IMR-90 (cell line): ENCODE results near the gene TRIM17. TPM values are rescaled to one million over a fixed set of nuclear protein-coding genes. Genes with fewer than 3 reads are reported as not detected.

Experiments
- ATAC-seq: fragments of 200-7000 bp; cut with Tn5 transposase; 2 replicates; pipeline ENCODE4 v1.9.1; 2020; ENCODE audit warnings: low read depth, mild to moderate bottlenecking, moderate library complexity
- BruUV-seq: library from RNA; stranded (reverse); fragments of 400-500 nt; replicated peaks from 2 replicates; lab custom pipeline; 2021; lab: Mats Ljungman, UMichigan
- CTCF ChIA-PET: fragments of 300-600 bp; formaldehyde crosslinking; extraction: SDS; loops from one replicate; lab custom pipeline; 2021; ENCODE audit warnings: antibody characterized with exemption; lab: Yijun Ruan, JAX
- POLR2A ChIA-PET: fragments of 300-600 bp; sonication (Branson Sonifier 250); formaldehyde crosslinking; loops from one replicate; lab custom pipeline; 2022; ENCODE audit warnings: antibody characterized with exemption; ENCODE audit not compliant: unreplicated experiment; lab: Charles Lee
- DNase-seq: peaks from one replicate; pipeline ENCODE4 v3.0.0; 2013
- H2AFZ ChIP-seq: replicated peaks from 2 replicates; pipeline ENCODE3; 2013; ENCODE audit warnings: low read length, mild to moderate bottlenecking; ENCODE audit not compliant: poor library complexity
- H2AK5ac ChIP-seq: 2 replicates; pipeline ENCODE4 v1.6.1; 2013; ENCODE audit warnings: low read depth, low read length, inconsistent platforms
- H2AK9ac ChIP-seq: replicated peaks from 2 replicates; pipeline ENCODE3; 2013; ENCODE audit warnings: mild to moderate bottlenecking, low read depth, low read length, moderate library complexity; ENCODE audit not compliant: poor library complexity
- H2BK120ac ChIP-seq: 2 replicates; pipeline ENCODE4 v1.6.1; 2013; ENCODE audit warnings: low read depth, low read length, inconsistent platforms
- H2BK15ac ChIP-seq: 3 replicates; pipeline ENCODE4 v1.6.1; 2013; ENCODE audit warnings: low read depth, low read length, inconsistent platforms
- H2BK20ac ChIP-seq: 2 replicates; pipeline ENCODE4 v1.6.1; 2013; ENCODE audit warnings: low read depth, mild to moderate bottlenecking, inconsistent platforms, low read length, moderate library complexity
- H2BK5ac ChIP-seq: 2 replicates; pipeline ENCODE4 v1.6.1; 2013; ENCODE audit warnings: mild to moderate bottlenecking, low read depth, low read length, inconsistent platforms; ENCODE audit not compliant: poor library complexity, severe bottlenecking
- H3K14ac ChIP-seq: replicated peaks from 2 replicates; pipeline ENCODE4 v1.6.1; 2013; ENCODE audit warnings: low read depth, low read length, inconsistent platforms
- H3K18ac ChIP-seq: 2 replicates; pipeline ENCODE4 v1.6.1; 2013; ENCODE audit warnings: low read depth, low read length, control low read depth
- H3K23ac ChIP-seq: 2 replicates; pipeline ENCODE4 v1.6.1; 2013; ENCODE audit warnings: low read depth, low read length, inconsistent platforms
- H3K27ac ChIP-seq: 2 replicates; pipeline ENCODE4 v1.5.1; 2013; ENCODE audit warnings: mild to moderate bottlenecking, control low read depth, low read length; ENCODE audit not compliant: insufficient read depth
- H3K27me3 ChIP-seq: 2 replicates; pipeline ENCODE4 v1.6.1; 2013; ENCODE audit warnings: low read length; ENCODE audit not compliant: control insufficient read depth, insufficient read depth
- H3K36me3 ChIP-seq: 2 replicates; pipeline ENCODE4 v1.6.1; 2013; ENCODE audit warnings: low read length, mixed read lengths; ENCODE audit not compliant: control insufficient read depth, insufficient read depth
- H3K4ac ChIP-seq: 2 replicates; pipeline ENCODE4 v1.6.1; 2013; ENCODE audit warnings: low read depth, low read length, inconsistent platforms
- H3K4me1 ChIP-seq: 2 replicates; pipeline ENCODE4 v1.6.1; 2013; ENCODE audit warnings: low read length, mixed read lengths; ENCODE audit not compliant: control insufficient read depth, insufficient read depth
- H3K4me2 ChIP-seq: 2 replicates; pipeline ENCODE4 v1.6.1; 2013; ENCODE audit warnings: low read depth, mild to moderate bottlenecking, control low read depth, low read length, moderate library complexity
- H3K4me3 ChIP-seq: 2 replicates; pipeline ENCODE4 v1.5.1; 2013; ENCODE audit warnings: low read depth, mild to moderate bottlenecking, control low read depth, low read length, moderate library complexity; ENCODE audit not compliant: insufficient read depth
- H3K56ac ChIP-seq: 2 replicates; pipeline ENCODE4 v1.6.1; 2013; ENCODE audit warnings: low read length, inconsistent platforms; ENCODE audit not compliant: insufficient read depth; ENCODE audit errors: extremely low read depth
- H3K79me1 ChIP-seq, 2 experiments: 2 replicates each; pipeline ENCODE4 v1.6.1; 2013; ENCODE audit warnings: low read length in 2 of 2, inconsistent platforms in 1 of 2, low read depth in 1 of 2
- H3K9ac ChIP-seq: 2 replicates; pipeline ENCODE4 v1.6.1; 2013; ENCODE audit warnings: low read depth, low read length, control low read depth
- H3K9me1 ChIP-seq: 2 replicates; pipeline ENCODE4 v1.6.1; 2013; ENCODE audit warnings: low read length, inconsistent platforms; ENCODE audit not compliant: insufficient read depth
- H3K9me3 ChIP-seq: 2 replicates; pipeline ENCODE4 v1.6.1; 2013; ENCODE audit warnings: low read length; ENCODE audit not compliant: control insufficient read depth, insufficient read depth
- H4K20me1 ChIP-seq: 2 replicates; pipeline ENCODE4 v1.6.1; 2013; ENCODE audit warnings: low read length, inconsistent platforms; ENCODE audit not compliant: insufficient read depth
- H4K5ac ChIP-seq: 2 replicates; pipeline ENCODE4 v1.6.1; 2013; ENCODE audit warnings: mild to moderate bottlenecking, low read depth, low read length, control low read depth
- H4K8ac ChIP-seq, 2 experiments: 2 replicates each; pipeline ENCODE4 v1.6.1; 2013; ENCODE audit warnings: low read depth in 2 of 2, low read length in 2 of 2, control low read depth in 1 of 2, inconsistent platforms in 1 of 2
- H4K91ac ChIP-seq: 2 replicates; pipeline ENCODE4 v1.6.1; 2013; ENCODE audit warnings: low read depth, low read length, inconsistent platforms; ENCODE audit not compliant: insufficient read depth
- BHLHE40 ChIP-seq: fragments of 150-350 bp; IDR thresholded peaks from 2 replicates; pipeline ENCODE4 v1.6.1; 2016; ENCODE audit warnings: mild to moderate bottlenecking, low read depth, low read length
- CEBPB ChIP-seq: IDR thresholded peaks from 2 replicates; pipeline ENCODE4 v1.6.1; 2012; ENCODE audit warnings: low read depth, low read length, improper control_type of control experiment
- CHD1 ChIP-seq: IDR thresholded peaks from 2 replicates; pipeline ENCODE4 v1.6.1; 2012; ENCODE audit warnings: low read depth, low read length, improper control_type of control experiment
- ELK1 ChIP-seq: fragments of 150-350 bp; IDR thresholded peaks from 2 replicates; pipeline ENCODE4 v1.6.1; 2016; ENCODE audit warnings: low read depth, mild to moderate bottlenecking, low read length, moderate library complexity, borderline replicate concordance
- FOS ChIP-seq: fragments of 150-350 bp; IDR thresholded peaks from 2 replicates; pipeline ENCODE4 v1.6.1; 2016; ENCODE audit warnings: low read depth, low read length
- MAFK ChIP-seq: IDR thresholded peaks from 2 replicates; pipeline ENCODE4 v1.6.1; 2012; ENCODE audit warnings: low read depth, low read length, improper control_type of control experiment
- MAZ ChIP-seq: IDR thresholded peaks from 2 replicates; pipeline ENCODE4 v1.6.1; 2012; ENCODE audit warnings: low read depth, mild to moderate bottlenecking, low read length, improper control_type of control experiment, moderate library complexity, borderline replicate concordance
- MXI1 ChIP-seq: IDR thresholded peaks from 2 replicates; pipeline ENCODE4 v1.6.1; 2012; ENCODE audit warnings: low read depth, mild to moderate bottlenecking, low read length, moderate library complexity, borderline replicate concordance
- NFE2L2 ChIP-seq: fragments of 150-350 bp; IDR thresholded peaks from 2 replicates; pipeline ENCODE4 v1.6.1; 2016; ENCODE audit warnings: low read depth, mild to moderate bottlenecking, low read length
- POLR2A ChIP-seq: IDR thresholded peaks from 2 replicates; pipeline ENCODE4 v1.6.1; 2012; ENCODE audit warnings: mild to moderate bottlenecking, low read depth, low read length
- RAD21 ChIP-seq: IDR thresholded peaks from 2 replicates; pipeline ENCODE4 v1.6.1; 2012; ENCODE audit warnings: low read length, improper control_type of control experiment
- RCOR1 ChIP-seq: IDR thresholded peaks from 2 replicates; pipeline ENCODE4 v1.6.1; 2012; ENCODE audit warnings: mild to moderate bottlenecking, low read length, improper control_type of control experiment; ENCODE audit not compliant: insufficient replicate concordance
- RFX5 ChIP-seq: IDR thresholded peaks from 2 replicates; pipeline ENCODE4 v1.8.0; 2012; ENCODE audit warnings: low read depth, mild to moderate bottlenecking, low read length, moderate library complexity
- SMC3 ChIP-seq: fragments of 150-350 bp; IDR thresholded peaks from 2 replicates; pipeline ENCODE4 v1.6.1; 2016; ENCODE audit warnings: low read depth, mild to moderate bottlenecking, antibody characterized with exemption, low read length, moderate library complexity
- USF2 ChIP-seq: fragments of 150-350 bp; IDR thresholded peaks from 2 replicates; pipeline ENCODE4 v1.6.1; 2017; ENCODE audit warnings: mild to moderate bottlenecking, antibody characterized with exemption, low read length, low read depth
- WGBS, 2 experiments: methylation state at CpG; one replicate each; pipeline versions ENCODE4 v1.1.5 to v1.1.7; 2013; ENCODE audit warnings: missing lambda C conversion rate in 2 of 2; ENCODE audit not compliant: insufficient read length in 1 of 2; ENCODE audit errors: extremely low coverage in 2 of 2; 5-methylcytosine and 5-hydroxymethylcytosine counted together
- dilution Hi-C: fragments of 300-500 bp; cut with HindIII; formaldehyde crosslinking; loops from one replicate; pipeline ENCODE4 v1.14.3; 2018; ENCODE audit warnings: low sequenced_read_pairs; ENCODE audit not compliant: unreplicated experiment
- in situ Hi-C: fragments of 300-500 bp; cut with MboI; formaldehyde crosslinking; loops from 3 replicates; pipeline ENCODE4 v1.14.3; 2019; ENCODE audit warnings: low sequenced_read_pairs, inconsistent platforms, mixed read lengths
- intact Hi-C: fragments of 100-400 bp; cut with micrococcal nuclease; formaldehyde crosslinking; loops from 2 replicates; pipeline ENCODE4 v1.10.0; 2022
- polyA plus RNA-seq, 3 experiments: library from polyadenylated mRNA; depleted of rRNA; stranded (reverse); fragments of >200 nt; gene quantifications; 2 replicates each; pipeline ENCODE4 v1.2.3, GENCODE V29; 2012; ENCODE audit warnings: low replicate concordance in 1 of 3
- total RNA-seq: library from RNA; depleted of rRNA; stranded (reverse); fragments of >200 nt; gene quantifications from 2 replicates; pipeline ENCODE4 v1.2.3, GENCODE V29; 2012
- TF ChIP-seq, protein P1 (sequence below): conservative IDR thresholded peaks from 2 replicates; pipeline ENCODE4 v1.5.1; 2012; ENCODE audit warnings: mild to moderate bottlenecking, low read depth, low read length, improper control_type of control experiment

Gene TRIM17
- total and polyA plus RNA-seq, 2 of the 4 experiments (the other 2 are of a cell fraction) = 0.39 TPM; not detected in 1

DNA sequence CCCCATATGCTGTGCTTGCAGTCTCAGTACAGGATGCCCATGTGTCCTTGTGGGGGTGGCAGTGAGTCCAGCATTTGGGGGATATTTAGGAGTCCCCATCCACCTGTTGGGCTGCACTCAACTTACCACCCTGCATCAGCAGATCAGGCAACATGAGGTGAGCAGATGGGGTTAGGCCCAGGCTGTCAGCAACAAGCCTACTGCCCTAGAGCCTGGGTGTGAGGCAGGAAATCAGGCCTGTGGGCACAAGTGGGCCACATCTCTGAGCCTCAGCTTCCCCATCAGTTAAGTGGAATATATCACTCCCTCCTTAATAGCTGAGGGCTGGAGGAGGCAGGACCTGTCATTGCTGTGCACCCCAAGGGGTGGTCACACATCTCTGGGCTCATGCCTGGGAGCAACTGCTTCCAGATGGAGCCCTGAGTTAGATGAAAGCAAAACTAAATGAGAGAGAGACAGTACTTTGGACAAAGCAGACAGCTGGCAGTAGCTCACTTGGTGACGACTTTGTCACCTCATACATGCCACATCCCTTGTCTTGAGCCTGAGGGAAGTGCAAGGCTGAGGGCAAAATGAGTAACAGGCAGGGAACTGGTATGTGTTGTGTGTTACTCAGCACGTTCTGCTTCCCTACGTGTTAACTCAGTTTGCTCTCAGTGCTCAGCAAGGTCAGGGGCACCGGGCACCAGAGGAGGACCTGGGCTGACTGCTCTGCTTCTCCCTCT is 58.5 kb downstream of the TRIM17 start:
- Histone ChIP-seq H3K36me3 (no peaks in the 10 kb centered on the region), H3K9ac (no peak overlapping the region), H2AK5ac (no peak overlapping the region), H2AK9ac (no peak overlapping the region), H2BK20ac (no peak overlapping the region), H3K4me1 (no peaks in the 10 kb centered on the region), H3K9me3 (no peaks in the 10 kb centered on the region), H4K91ac (no peak overlapping the region), H3K4ac (no peak overlapping the region), H2AFZ (no peak overlapping the region), H3K4me2 (no peak overlapping the region), H3K23ac (no peak overlapping the region), H3K14ac (no peak overlapping the region), H3K27me3 (no peaks in the 10 kb centered on the region), H2BK15ac (no peak overlapping the region), H4K8ac (no peak overlapping the region), H3K79me1 (no peaks in the 10 kb centered on the region), H3K18ac (no peak overlapping the region), H4K5ac (no peak overlapping the region), H3K56ac (no peak overlapping the region), H3K4me3 (no peak overlapping the region), H3K27ac (no peak overlapping the region), H2BK5ac (no peak overlapping the region), H2BK120ac (no peak overlapping the region), H4K20me1 (no peaks in the 10 kb centered on the region), H3K9me1 (no peaks in the 10 kb centered on the region)
- dilution Hi-C loops = no loop called here
- ChIA-PET CTCF (no interaction called here), POLR2A (no interaction called here)
- TF ChIP-seq RCOR1 = no peak
- TF ChIP-seq RAD21 = no peak
- no peak for TF ChIP-seq CEBPB
- TF ChIP-seq MXI1 = no peak
- TF ChIP-seq NFE2L2 = no peak
- TF ChIP-seq FOS = no peak
- no peak for TF ChIP-seq MAZ
- no peak for TF ChIP-seq USF2
- TF ChIP-seq BHLHE40 = no peak
- no peak for TF ChIP-seq SMC3
- no peak for TF ChIP-seq MAFK
- TF ChIP-seq, protein P1, sequence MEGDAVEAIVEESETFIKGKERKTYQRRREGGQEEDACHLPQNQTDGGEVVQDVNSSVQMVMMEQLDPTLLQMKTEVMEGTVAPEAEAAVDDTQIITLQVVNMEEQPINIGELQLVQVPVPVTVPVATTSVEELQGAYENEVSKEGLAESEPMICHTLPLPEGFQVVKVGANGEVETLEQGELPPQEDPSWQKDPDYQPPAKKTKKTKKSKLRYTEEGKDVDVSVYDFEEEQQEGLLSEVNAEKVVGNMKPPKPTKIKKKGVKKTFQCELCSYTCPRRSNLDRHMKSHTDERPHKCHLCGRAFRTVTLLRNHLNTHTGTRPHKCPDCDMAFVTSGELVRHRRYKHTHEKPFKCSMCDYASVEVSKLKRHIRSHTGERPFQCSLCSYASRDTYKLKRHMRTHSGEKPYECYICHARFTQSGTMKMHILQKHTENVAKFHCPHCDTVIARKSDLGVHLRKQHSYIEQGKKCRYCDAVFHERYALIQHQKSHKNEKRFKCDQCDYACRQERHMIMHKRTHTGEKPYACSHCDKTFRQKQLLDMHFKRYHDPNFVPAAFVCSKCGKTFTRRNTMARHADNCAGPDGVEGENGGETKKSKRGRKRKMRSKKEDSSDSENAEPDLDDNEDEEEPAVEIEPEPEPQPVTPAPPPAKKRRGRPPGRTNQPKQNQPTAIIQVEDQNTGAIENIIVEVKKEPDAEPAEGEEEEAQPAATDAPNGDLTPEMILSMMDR = no peak
- TF ChIP-seq CHD1 = no peak
- no peak for TF ChIP-seq RFX5
- no peak for TF ChIP-seq ELK1
- TF ChIP-seq POLR2A = no peak
- WGBS, 2 experiments = no CpG with 5 or more reads among the region's 4 CpGs
- in situ Hi-C loops = no loop called here
- ATAC-seq = no peak
- BruUV-seq = no TSS peak
- DNase-seq = no peak
- intact Hi-C loops = no loop called here
